Thymus (tissue), 11 donors: ENCODE data around the gene ENGASE. TPM values are rescaled to one million over a fixed set of nuclear protein-coding genes. Genes with fewer than 3 reads are reported as not detected.

Experiments
- DNase-seq, 9 donors: peaks; one replicate each; pipeline ENCODE4 v3.0.0-alpha.2; 2013; ENCODE audit warnings: low spot score in 9 of 9, low read depth in 6 of 9, missing footprints in 1 of 9
- H3K27ac ChIP-seq, 2 donors: one replicate each; pipeline ENCODE4 v1.5.1; 2013; ENCODE audit warnings: control low read depth in 1 of 2, low read depth in 1 of 2, low read length in 1 of 2, mild to moderate bottlenecking in 1 of 2, moderate library complexity in 1 of 2
- H3K27me3 ChIP-seq, 2 donors: one replicate each; pipeline ENCODE4 v1.5.1; 2013; ENCODE audit warnings: low read length in 1 of 2; ENCODE audit not compliant: control insufficient read depth in 2 of 2, insufficient read depth in 1 of 2
- H3K36me3 ChIP-seq, 2 donors: one replicate each; pipeline ENCODE4 v1.5.1; 2013; ENCODE audit warnings: low read length in 1 of 2, mild to moderate bottlenecking in 1 of 2, moderate library complexity in 1 of 2; ENCODE audit not compliant: control insufficient read depth in 2 of 2, insufficient read depth in 2 of 2
- H3K4me1 ChIP-seq, 2 donors: one replicate each; pipeline ENCODE4 v1.5.1; 2013; ENCODE audit warnings: low read length in 2 of 2; ENCODE audit not compliant: control insufficient read depth in 2 of 2, insufficient read depth in 2 of 2
- H3K4me3 ChIP-seq, 2 donors: one replicate each; pipeline ENCODE4 v1.5.1; 2013; ENCODE audit warnings: low read length in 2 of 2, control low read depth in 1 of 2, mild to moderate bottlenecking in 1 of 2
- H3K9me3 ChIP-seq, 2 donors: one replicate each; pipeline ENCODE4 v1.5.1; 2013; ENCODE audit warnings: low read length in 1 of 2, mild to moderate bottlenecking in 1 of 2; ENCODE audit not compliant: control insufficient read depth in 2 of 2, insufficient read depth in 1 of 2
- WGBS: extraction: QIAGEN DNeasy Blood & Tissue Kit; methylation state at CpG from one replicate; pipeline ENCODE4 v1.1.7; 2013; 5-methylcytosine and 5-hydroxymethylcytosine counted together
- polyA plus RNA-seq: library from polyadenylated mRNA; stranded (reverse); fragments of 200-250 nt; gene quantifications from one replicate; pipeline ENCODE4 v1.2.3, GENCODE V29; 2013
- total RNA-seq: library from RNA; stranded (reverse); fragments of 120-200 nt; gene quantifications from one replicate; pipeline ENCODE4 v1.2.4, GENCODE V29; 2013
- donor health status: healthy.

ENGASE gene
- total and polyA plus RNA-seq, 2 donors, result 11.2 to 71.1 TPM

GRCh38 chr17:79102214-79102613, 27.6 kb downstream of the ENGASE start:
- H3K27me3 ChIP-seq, result peaks cover 11 to 57% of the 10 kb centered on the region in 2 donors
- H3K36me3 ChIP-seq, result no peaks in the 10 kb centered on the region
- no peak overlapping the region for H3K27ac ChIP-seq
- H3K4me1 ChIP-seq, result peaks cover 0 to 5% of the 10 kb centered on the region in 2 donors
- H3K9me3 ChIP-seq, result no peaks in the 10 kb centered on the region
- DNase-seq, result no peak
- WGBS, result 90% methylated on average over 7 of the region's 7 CpGs
- H3K4me3 ChIP-seq, result no peak overlapping the region

- DNase-seq, result no peak
- no peaks in the 10 kb centered on the region for H3K9me3 ChIP-seq
- WGBS, result 90% methylated on average over 12 of the region's 12 CpGs
- peaks cover 0 to 5% of the 10 kb centered on the region in 2 donors for H3K4me1 ChIP-seq
- no peaks in the 10 kb centered on the region for H3K36me3 ChIP-seq
- peaks cover 0 to 35% of the 10 kb centered on the region in 2 donors for H3K27me3 ChIP-seq
- H3K27ac ChIP-seq, result no peak overlapping the region
- no peak overlapping the region for H3K4me3 ChIP-seq
These were observed 30.4 kb downstream of the ENGASE start for GRCh38 chr17:79104898-79105600.

GRCh38 chr17:79105937-79106336, 31.3 kb downstream of the ENGASE start:
- H3K27me3 ChIP-seq, result peaks cover 0 to 32% of the 10 kb centered on the region in 2 donors
- WGBS, result 82% methylated on average over 14 of the region's 14 CpGs
- no peak overlapping the region for H3K4me3 ChIP-seq
- no peak for DNase-seq
- H3K4me1 ChIP-seq, result peaks cover 0 to 5% of the 10 kb centered on the region in 2 donors
- no peak overlapping the region for H3K27ac ChIP-seq
- no peaks in the 10 kb centered on the region for H3K36me3 ChIP-seq
- no peaks in the 10 kb centered on the region for H3K9me3 ChIP-seq

GRCh38 chr17:79106958-79107357, 32.3 kb downstream of the ENGASE start:
- H3K4me1 ChIP-seq, result peaks cover 0 to 5% of the 10 kb centered on the region in 2 donors
- H3K27me3 ChIP-seq, result peaks cover 0 to 28% of the 10 kb centered on the region in 2 donors

GRCh38 chr17:79107499-79108231, 33.0 kb downstream of the ENGASE start:
- no peak for DNase-seq
- Histone ChIP-seq H3K27ac (no peak overlapping the region), H3K27me3 (peaks cover 0 to 22% of the 10 kb centered on the region in 2 donors), H3K4me3 (no peak overlapping the region), H3K4me1 (peaks cover 0 to 5% of the 10 kb centered on the region in 2 donors), H3K36me3 (no peaks in the 10 kb centered on the region), H3K9me3 (no peaks in the 10 kb centered on the region)
- whole genome bisulfite sequencing, result 94% methylated on average over 25 of the region's 25 CpGs

More at GRCh38 chr17:79106958-79107357, 32.3 kb downstream of the ENGASE start:
- no peaks in the 10 kb centered on the region for H3K36me3 ChIP-seq
- no peak overlapping the region for H3K27ac ChIP-seq
- H3K9me3 ChIP-seq, result no peaks in the 10 kb centered on the region
- 98% methylated on average over 11 of the region's 11 CpGs for WGBS
- H3K4me3 ChIP-seq, result no peak overlapping the region
- no peak for DNase-seq

- WGBS, result 81% methylated on average over 26 of the region's 26 CpGs
- H3K27me3 ChIP-seq, result peaks cover 0 to 15% of the 10 kb centered on the region in 2 donors
- no peaks in the 10 kb centered on the region for H3K36me3 ChIP-seq
- no peak overlapping the region for H3K4me3 ChIP-seq
- H3K9me3 ChIP-seq, result peaks cover 0 to 1% of the 10 kb centered on the region in 2 donors
- no peak for DNase-seq
- no peak overlapping the region for H3K27ac ChIP-seq
- H3K4me1 ChIP-seq, result peaks cover 0 to 3% of the 10 kb centered on the region in 2 donors
These were observed 33.7 kb downstream of the ENGASE start for GRCh38 chr17:79108232-79108850.

GRCh38 chr17:79108870-79109269, 34.2 kb downstream of the ENGASE start:
- WGBS, result 87% methylated on average over 15 of the region's 15 CpGs
- peaks cover 0 to 11% of the 10 kb centered on the region in 2 donors for H3K27me3 ChIP-seq

GRCh38 chr17:79109584-79109983, 35.0 kb downstream of the ENGASE start:
- no peaks in the 10 kb centered on the region for H3K36me3 ChIP-seq
- H3K27ac ChIP-seq, result no peak overlapping the region
- peaks cover 0 to 1% of the 10 kb centered on the region in 2 donors for H3K9me3 ChIP-seq
- no peak for DNase-seq
- H3K4me1 ChIP-seq, result no peaks in the 10 kb centered on the region
- no peak overlapping the region for H3K4me3 ChIP-seq
- WGBS, result 49% methylated on average over 10 of the region's 10 CpGs
- H3K27me3 ChIP-seq, result peaks cover 0 to 5% of the 10 kb centered on the region in 2 donors

More at GRCh38 chr17:79108870-79109269, 34.2 kb downstream of the ENGASE start:
- H3K4me3 ChIP-seq, result no peak overlapping the region
- H3K9me3 ChIP-seq, result peaks cover 0 to 1% of the 10 kb centered on the region in 2 donors
- DNase-seq, result no peak
- no peak overlapping the region for H3K27ac ChIP-seq
- no peaks in the 10 kb centered on the region for H3K4me1 ChIP-seq
- H3K36me3 ChIP-seq, result no peaks in the 10 kb centered on the region

- no peak for DNase-seq
- Histone ChIP-seq H3K27ac (no peak overlapping the region), H3K27me3 (peaks cover 0 to 2% of the 10 kb centered on the region in 2 donors), H3K36me3 (no peaks in the 10 kb centered on the region), H3K4me1 (no peaks in the 10 kb centered on the region), H3K4me3 (no peak overlapping the region), H3K9me3 (peaks cover 0 to 1% of the 10 kb centered on the region in 2 donors)
- WGBS, result 93% methylated on average over 12 of the region's 12 CpGs
These were observed 36.5 kb downstream of the ENGASE start for GRCh38 chr17:79111097-79111496.
